Tibial artery (tissue), 4 donors: Measurements from ENCODE around the gene KIAA1671.

ENCODE experiments used
- DNase-seq, 2 donors: peaks; one replicate each; pipeline ENCODE4 v3.0.0-alpha.2; 2019
- H3K27ac ChIP-seq, 2 donors: fragments of 200-600 bp; sonication (generic) in 1 of 2; 1 replicate in 1 of 2; 2 replicates in 1 of 2; pipeline ENCODE4 v1.5.1; 2018 to 2019; ENCODE audit warnings: mild to moderate bottlenecking in 1 of 2
- H3K27me3 ChIP-seq, 2 donors: fragments of 200-600 bp; sonication (generic) in 1 of 2; one replicate each; pipeline versions ENCODE4 v1.5.1 to v1.6.0; 2016 to 2019
- H3K36me3 ChIP-seq, 3 donors: fragments of 200-600 bp; sonication (generic) in 2 of 3; one replicate each; pipeline ENCODE4 v1.5.1; 2016 to 2019; ENCODE audit warnings: mild to moderate bottlenecking in 2 of 3
- H3K4me1 ChIP-seq, 4 donors: fragments of 200-600 bp; sonication (generic) in 2 of 4; 1 replicate in 3 of 4; 2 replicates in 1 of 4; pipeline ENCODE4 v1.5.1; 2016 to 2019
- H3K4me3 ChIP-seq, 2 donors: fragments of 200-600 bp; sonication (generic) in 1 of 2; 1 replicate in 1 of 2; 2 replicates in 1 of 2; pipeline ENCODE4 v1.5.1; 2018 to 2019; ENCODE audit warnings: mild to moderate bottlenecking in 2 of 2
- H3K9me3 ChIP-seq, 3 donors: fragments of 200-600 bp; sonication (generic) in 1 of 3; one replicate each; pipeline ENCODE4 v1.5.1; 2016 to 2019
- intact Hi-C: fragments of 100-400 bp; cut with DNase I; formaldehyde crosslinking; loops from one replicate; pipeline ENCODE4 v1.15.0; 2023; ENCODE audit warnings: low total_unique reads
- TF ChIP-seq, protein P1 (sequence below), 2 experiments: fragments of 200-600 bp in 1 of 2; fragments of 450-650 bp in 1 of 2; IDR thresholded peaks; one replicate each; pipeline ENCODE4 v1.5.1; 2017 to 2019; ENCODE audit warnings: antibody characterized with exemption in 2 of 2, mild to moderate bottlenecking in 1 of 2, moderate library complexity in 1 of 2

Gene KIAA1671

DNA sequence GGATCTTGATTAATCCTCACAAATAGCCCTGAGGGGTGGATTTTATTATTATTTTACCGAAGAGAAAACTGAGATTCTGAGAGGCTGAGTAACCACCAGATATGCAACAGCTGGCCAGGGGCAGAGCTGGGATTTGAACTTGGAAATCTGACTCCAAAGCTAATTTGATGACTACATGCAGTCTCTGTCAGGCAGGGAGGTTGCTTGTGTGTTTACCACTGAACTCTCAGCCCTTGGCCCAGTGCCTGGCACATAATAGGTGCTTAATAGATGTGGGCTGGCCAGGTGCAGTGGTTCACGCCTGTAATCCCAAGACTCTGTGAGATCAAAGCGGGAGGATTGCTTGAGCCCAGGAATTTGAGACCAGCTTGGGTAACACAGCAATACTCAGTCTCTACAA lies 125.4 kb downstream of the KIAA1671 start:
- DNase-seq, result no peak

GRCh38 chr22:25078591-25078990 lies 126.1 kb downstream of the KIAA1671 start:
- H3K36me3 ChIP-seq, result no peaks in the 10 kb centered on the region

More for the DNA sequence above, 125.4 kb downstream of the KIAA1671 start:
- intact Hi-C loops, result no loop called here
- H3K4me1 ChIP-seq, result peaks cover 0 to 100% (median 79%) of the 10 kb centered on the region in 4 donors
- no peaks in the 10 kb centered on the region for H3K27me3 ChIP-seq
- H3K9me3 ChIP-seq, result no peaks in the 10 kb centered on the region
- no peak overlapping the region for H3K4me3 ChIP-seq
- TF ChIP-seq, protein P1, sequence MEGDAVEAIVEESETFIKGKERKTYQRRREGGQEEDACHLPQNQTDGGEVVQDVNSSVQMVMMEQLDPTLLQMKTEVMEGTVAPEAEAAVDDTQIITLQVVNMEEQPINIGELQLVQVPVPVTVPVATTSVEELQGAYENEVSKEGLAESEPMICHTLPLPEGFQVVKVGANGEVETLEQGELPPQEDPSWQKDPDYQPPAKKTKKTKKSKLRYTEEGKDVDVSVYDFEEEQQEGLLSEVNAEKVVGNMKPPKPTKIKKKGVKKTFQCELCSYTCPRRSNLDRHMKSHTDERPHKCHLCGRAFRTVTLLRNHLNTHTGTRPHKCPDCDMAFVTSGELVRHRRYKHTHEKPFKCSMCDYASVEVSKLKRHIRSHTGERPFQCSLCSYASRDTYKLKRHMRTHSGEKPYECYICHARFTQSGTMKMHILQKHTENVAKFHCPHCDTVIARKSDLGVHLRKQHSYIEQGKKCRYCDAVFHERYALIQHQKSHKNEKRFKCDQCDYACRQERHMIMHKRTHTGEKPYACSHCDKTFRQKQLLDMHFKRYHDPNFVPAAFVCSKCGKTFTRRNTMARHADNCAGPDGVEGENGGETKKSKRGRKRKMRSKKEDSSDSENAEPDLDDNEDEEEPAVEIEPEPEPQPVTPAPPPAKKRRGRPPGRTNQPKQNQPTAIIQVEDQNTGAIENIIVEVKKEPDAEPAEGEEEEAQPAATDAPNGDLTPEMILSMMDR (IDR thresholded peaks at IDR 0.05), result no peak
- peak overlapping the region; percentile 74 to 93 for H3K27ac ChIP-seq
- H3K36me3 ChIP-seq, result no peaks in the 10 kb centered on the region

DNA sequence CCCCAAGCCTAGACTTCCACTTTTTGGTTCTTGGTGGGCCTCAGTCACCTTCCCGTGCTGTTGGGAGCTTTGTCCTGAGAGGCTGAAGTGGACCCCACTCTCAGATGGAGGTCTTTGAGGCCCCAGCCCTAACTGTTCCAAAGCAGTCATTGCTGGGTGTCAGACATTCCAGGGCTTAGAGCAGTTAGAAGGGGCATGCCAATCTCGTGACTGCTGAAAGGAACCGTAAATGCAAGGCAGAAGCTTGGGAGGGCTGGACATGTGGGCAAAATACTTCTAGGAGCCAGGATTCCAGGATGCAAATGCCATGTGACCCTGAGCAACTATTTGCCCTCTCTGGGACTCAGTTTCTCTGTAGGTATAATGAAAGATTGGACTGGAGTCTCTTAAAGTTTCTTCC lies 128.3 kb downstream of the KIAA1671 start:
- TF ChIP-seq, protein P1 (IDR thresholded peaks at IDR 0.05), result no peak
- intact Hi-C loops, result loop anchor here (5.0 kb wide), 1 partner anchor 91 kb away; no protein-coding TSS in a partner anchor
- H3K27ac ChIP-seq, result peak overlapping the region; percentile 74 to 93
- H3K9me3 ChIP-seq, result no peaks in the 10 kb centered on the region
- H3K4me3 ChIP-seq, result no peak overlapping the region
- no peaks in the 10 kb centered on the region for H3K36me3 ChIP-seq
- no peak for DNase-seq
- no peaks in the 10 kb centered on the region for H3K27me3 ChIP-seq
- peaks cover 0 to 98% (median 91%) of the 10 kb centered on the region in 4 donors for H3K4me1 ChIP-seq

More at GRCh38 chr22:25078591-25078990, 126.1 kb downstream of the KIAA1671 start:
- Histone ChIP-seq H3K4me3 (no peak overlapping the region), H3K27ac (peak overlapping the region; percentile 74 to 93), H3K27me3 (no peaks in the 10 kb centered on the region), H3K9me3 (no peaks in the 10 kb centered on the region), H3K4me1 (peaks cover 0 to 100% (median 80%) of the 10 kb centered on the region in 4 donors)
- TF ChIP-seq, protein P1 (IDR thresholded peaks at IDR 0.05), result no peak
- intact Hi-C loops, result no loop called here
- DNase-seq, result peak; percentile 40 to 83

DNA sequence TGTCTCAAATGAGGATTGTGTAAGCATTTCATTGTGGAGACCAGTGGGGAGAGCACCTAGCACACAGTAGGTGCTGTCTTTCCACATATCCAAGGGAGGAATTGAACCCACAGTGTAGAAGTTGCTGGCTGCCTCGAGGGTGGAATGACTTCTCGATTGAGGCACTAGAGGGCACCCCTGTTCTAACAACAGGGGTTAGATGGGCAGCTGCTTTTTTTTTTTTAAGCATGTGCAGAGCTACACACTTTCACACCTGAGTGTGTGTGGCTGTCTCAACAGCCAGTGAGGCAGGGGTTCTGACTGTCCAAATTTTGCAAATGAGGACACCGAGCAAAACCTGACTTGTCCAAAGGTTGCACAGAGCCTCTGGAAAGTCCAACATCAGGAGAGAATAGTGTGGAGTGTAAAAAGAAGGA lies 128.9 kb downstream of the KIAA1671 start:
- Histone ChIP-seq H3K27ac (peak overlapping the region; percentile 74 to 93), H3K27me3 (no peaks in the 10 kb centered on the region), H3K4me1 (peaks cover 0 to 98% (median 92%) of the 10 kb centered on the region in 4 donors), H3K9me3 (no peaks in the 10 kb centered on the region), H3K4me3 (no peak overlapping the region), H3K36me3 (no peaks in the 10 kb centered on the region)
- intact Hi-C loops, result loop anchor here (5.0 kb wide), 1 partner anchor 91 kb away; no protein-coding TSS in a partner anchor
- peak in 1 of 2 donors; percentile 41 for DNase-seq
- TF ChIP-seq, protein P1 (IDR thresholded peaks at IDR 0.05), result peak; percentile 58 to 67

DNA sequence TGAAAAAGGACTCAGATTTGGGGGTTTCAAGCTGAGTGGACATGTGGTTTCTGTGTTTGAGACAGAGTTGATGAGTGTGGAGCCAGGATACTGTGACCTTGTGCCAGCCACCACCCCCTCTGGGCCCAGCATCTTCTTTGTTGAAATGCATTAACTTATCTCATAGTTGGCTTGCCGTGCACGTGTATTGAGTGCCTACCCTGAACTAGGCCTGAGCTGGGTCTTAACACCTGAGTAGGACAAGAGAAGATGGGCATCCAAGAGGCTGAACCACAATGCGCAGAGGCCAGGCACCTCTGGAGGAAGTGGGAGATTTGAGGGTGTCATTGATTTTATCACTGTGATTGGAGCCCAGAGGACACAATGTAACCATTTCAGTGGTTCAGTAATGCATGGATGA lies 129.6 kb downstream of the KIAA1671 start:
- H3K27ac ChIP-seq, result peak overlapping the region; percentile 74 to 93
- H3K4me3 ChIP-seq, result no peak overlapping the region
- TF ChIP-seq, protein P1 (IDR thresholded peaks at IDR 0.05), result no peak
- no peak for DNase-seq
- H3K4me1 ChIP-seq, result peaks cover 0 to 97% (median 92%) of the 10 kb centered on the region in 4 donors
- intact Hi-C loops, result loop anchor here (5.0 kb wide), 1 partner anchor 90 kb away; no protein-coding TSS in a partner anchor
- H3K9me3 ChIP-seq, result no peaks in the 10 kb centered on the region
- no peaks in the 10 kb centered on the region for H3K36me3 ChIP-seq
- H3K27me3 ChIP-seq, result no peaks in the 10 kb centered on the region
